Ovary (tissue), 3 donors: ENCODE data around the gene SMG9.

Experiments used
- CTCF ChIP-seq, 3 donors: fragments of 450-650 bp in 2 of 3; fragments of 200-600 bp in 1 of 3; IDR thresholded peaks; one replicate each; pipeline versions ENCODE4 v1.5.1 to v1.8.0; 2016 to 2022; ENCODE audit warnings: antibody characterized with exemption in 3 of 3, mild to moderate bottlenecking in 1 of 3
- POLR2A ChIP-seq: fragments of 450-650 bp; IDR thresholded peaks from one replicate; pipeline ENCODE4 v1.6.1; 2017; ENCODE audit warnings: antibody characterized with exemption, mild to moderate bottlenecking, moderate library complexity
- donor health status: DM: no; HTN: no; CAD: no.

- no peak for TF ChIP-seq POLR2A
- TF ChIP-seq CTCF (IDR thresholded peaks at IDR 0.05): no peak
Observed at GRCh38 chr19:43783636-43784035, 28.9 kb upstream of the SMG9 start.
